ENCODE measurements around the gene MSH6. TPM values are rescaled to one million over a fixed set of nuclear protein-coding genes. Genes with fewer than 3 reads are reported as not detected.

Gene MSH6
- total and polyA plus RNA-seq, 2 of the 8 experiments (the other 6 are each of a cell fraction or from before 2014, with no cell fraction given) = 45.8 to 301 TPM

DNA sequence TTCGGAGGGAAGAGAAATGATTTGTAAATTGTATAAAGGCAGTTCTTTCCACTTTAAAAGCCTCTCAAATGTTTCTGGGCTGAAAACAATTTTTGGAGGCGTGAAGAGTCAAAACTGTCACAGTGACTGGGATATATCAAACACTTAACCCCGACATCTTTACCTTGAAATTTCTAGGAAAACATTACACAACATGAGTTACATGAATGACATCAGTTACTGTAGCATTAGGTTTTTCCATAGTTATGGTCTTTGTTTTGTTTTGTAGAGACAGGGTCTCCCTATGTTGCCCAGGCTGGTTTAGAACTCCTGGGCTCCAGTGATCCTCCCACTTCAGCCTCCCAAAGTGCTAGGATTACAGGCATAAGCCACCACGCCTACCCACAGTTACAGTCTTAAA is 25.7 kb downstream of the MSH6 start:
- peaks cover 0 to 3% of the 10 kb centered on the region in 2 experiments; a peak in 1 of 4 replicates for H3K79me2 ChIP-seq (ENCODE audit: control insufficient read depth in 1 of 2, insufficient read depth in 2 of 2, low read length in 2 of 2)
- no peak overlapping the region for H2BK5ac ChIP-seq (ENCODE audit: low read depth, low read length)
- DNase-seq (ENCODE audit: low read depth in 1 of 2, low spot score in 2 of 2) (no peak), FAIRE-seq (no peak)
- no peak overlapping the region for H3K4me3 ChIP-seq (ENCODE audit: extremely low read depth in 1 of 4, insufficient read depth in 2 of 4, low read depth in 3 of 4, low read length in 4 of 4)
- H4K20me1 ChIP-seq (replicated peaks in 1 of 2; ENCODE audit: control insufficient read depth in 1 of 2, insufficient read depth in 2 of 2, low read length in 2 of 2) = no peaks in the 10 kb centered on the region
- no peaks in the 10 kb centered on the region for H3K23me2 ChIP-seq (ENCODE audit: low read depth, low read length)
- H2AFZ ChIP-seq (ENCODE audit: low read length) = no peak overlapping the region
- H2BK20ac ChIP-seq (ENCODE audit: low read length) = no peak overlapping the region
- no peak overlapping the region for H2BK120ac ChIP-seq (replicated peaks; ENCODE audit: low read depth, low read length)
- ChIA-PET CTCF (ENCODE audit: partially characterized antibody) (no interaction called here), POLR2A (ENCODE audit: partially characterized antibody) (interaction anchor here (0.9 to 2.2 kb wide), 4 partner anchors 9 to 21 kb away, joined by 3 to 9 read pairs (median 4); no protein-coding TSS in a partner anchor)
- no peak overlapping the region for H4K5ac ChIP-seq (ENCODE audit: insufficient read length, low read depth, low read length)
- H3K79me1 ChIP-seq (ENCODE audit: low read depth, low read length) = no peaks in the 10 kb centered on the region
- H4K8ac ChIP-seq (ENCODE audit: extremely low read depth, insufficient read depth, low read length) = no peak overlapping the region
- no peaks in the 10 kb centered on the region for H3K9me3 ChIP-seq (ENCODE audit: insufficient read depth in 2 of 2, low read depth in 1 of 2, low read length in 1 of 2)
- H2BK15ac ChIP-seq (ENCODE audit: low read length) = no peak overlapping the region
- no peak overlapping the region for H3K14ac ChIP-seq (ENCODE audit: insufficient read length)
- H3K27ac ChIP-seq (ENCODE audit: low read depth, low read length) = no peak overlapping the region
- no peak overlapping the region for H3K18ac ChIP-seq (ENCODE audit: extremely low read depth, low read length)
- no peak overlapping the region for H2AK5ac ChIP-seq (ENCODE audit: low read depth, low read length)
- 96% methylated on average over 4 of the region's 4 CpGs; no CpG with 5 or more reads in 1 of the 2 experiments for WGBS, 2 experiments (ENCODE audit: extremely low coverage in 1 of 2, insufficient coverage in 1 of 2, insufficient read length in 1 of 2, insufficient replicate concordance in 2 of 2, low coverage in 1 of 2, low lambda C conversion rate in 2 of 2, missing lambda C conversion rate in 1 of 2)
- H3K36me3 ChIP-seq (ENCODE audit: control insufficient read depth in 2 of 4, insufficient read depth in 4 of 4, low read length in 3 of 4) = peaks cover 11 to 83% (median 54%) of the 10 kb centered on the region in 4 experiments
- no peak overlapping the region for H3K56ac ChIP-seq (replicated peaks; ENCODE audit: insufficient read length, low read depth, low read length)
- H3K27me3 ChIP-seq (replicated peaks in 1 of 4; ENCODE audit: control insufficient read depth in 3 of 4, extremely low read depth in 1 of 4, insufficient read depth in 3 of 4, low read length in 3 of 4) = no peaks in the 10 kb centered on the region
- no peak for TF ChIP-seq CBX8 (IDR thresholded peaks at IDR 0.05; ENCODE audit: borderline replicate concordance, low read depth, low read length)
- TF ChIP-seq POLR2AphosphoS5 (IDR thresholded peaks at IDR 0.05; ENCODE audit: low read depth, low read length) = peak; percentile 44; the same call in 1 of the 2 replicates
- peak in 1 of 2 experiments; percentile 28; a peak in 1 of 3 replicates for TF ChIP-seq POLR2A (IDR thresholded peaks at IDR 0.05; ENCODE audit: control extremely low read depth in 1 of 2, low read depth in 2 of 2, low read length in 2 of 2)
- no peak for TF ChIP-seq GTF2F1 (IDR thresholded peaks at IDR 0.05; ENCODE audit: borderline replicate concordance, low read depth, low read length)
- no peak for TF ChIP-seq TBP (IDR thresholded peaks at IDR 0.05; ENCODE audit: low read depth, low read length)
- H2BK12ac ChIP-seq (ENCODE audit: low read depth, low read length) = no peak overlapping the region
- no peak overlapping the region for H3K4ac ChIP-seq (replicated peaks; ENCODE audit: insufficient read length, low read depth, low read length)
- no peak overlapping the region for H3K23ac ChIP-seq (ENCODE audit: insufficient read length)
- H3K9ac ChIP-seq (replicated peaks in 1 of 4; ENCODE audit: extremely low read depth in 1 of 4, low read depth in 3 of 4, low read length in 3 of 4) = no peak overlapping the region
- H4K91ac ChIP-seq (replicated peaks; ENCODE audit: insufficient read length, low read length) = no peak overlapping the region
- no peak overlapping the region for H3K4me2 ChIP-seq (ENCODE audit: insufficient read depth in 1 of 2, low read depth in 2 of 2, low read length in 2 of 2)
- H3K4me1 ChIP-seq (replicated peaks in 1 of 4; ENCODE audit: control insufficient read depth in 3 of 4, insufficient read depth in 4 of 4, low read length in 3 of 4) = no peaks in the 10 kb centered on the region

Data from H1 (cell line).